Measurements from ENCODE around the gene TFG. TPM values are rescaled to one million over a fixed set of nuclear protein-coding genes. Genes with fewer than 3 reads are reported as not detected.

TFG gene
- total RNA-seq, 3 donors from 2014 or later: 82.0 to 125 (median 95.2) TPM

GRCh38 chr3:100696161-100696560 is 13.1 kb upstream of the TFG start:
- ATAC-seq: no peak
- Histone ChIP-seq H3K9me3 (no peaks in the 10 kb centered on the region), H3K4me1 (ENCODE audit: low read depth) (no peaks in the 10 kb centered on the region), H3K36me3 (ENCODE audit: low read depth) (no peaks in the 10 kb centered on the region), H3K4me3 (no peak overlapping the region)
- TF ChIP-seq CTCF (IDR thresholded peaks at IDR 0.05): no peak
- no peak for DNase-seq
- intact Hi-C loops (cut with DNase I, micrococcal nuclease): no loop called here

- ATAC-seq: peak; percentile 76
- peak in 1 of 3 donors; percentile 23 for DNase-seq
- TF ChIP-seq CTCF (IDR thresholded peaks at IDR 0.05): no peak
- Histone ChIP-seq H3K4me3 (no peak overlapping the region), H3K4me1 (ENCODE audit: low read depth) (no peaks in the 10 kb centered on the region), H3K9me3 (no peaks in the 10 kb centered on the region), H3K36me3 (ENCODE audit: low read depth) (no peaks in the 10 kb centered on the region)
- intact Hi-C loops (cut with DNase I, micrococcal nuclease): no loop called here
Observed at GRCh38 chr3:100697172-100697571, 12.1 kb upstream of the TFG start.

- H3K4me3 ChIP-seq: no peak overlapping the region
- no peak for DNase-seq
Observed at GRCh38 chr3:100697723-100698285, 11.5 kb upstream of the TFG start.

GRCh38 chr3:100698736-100699135 is 10.6 kb upstream of the TFG start:
- Histone ChIP-seq H3K9me3 (no peaks in the 10 kb centered on the region), H3K4me3 (no peak overlapping the region), H3K36me3 (ENCODE audit: low read depth) (no peaks in the 10 kb centered on the region), H3K4me1 (ENCODE audit: low read depth) (no peaks in the 10 kb centered on the region)
- intact Hi-C loops (cut with DNase I, micrococcal nuclease): no loop called here
- TF ChIP-seq CTCF (IDR thresholded peaks at IDR 0.05): no peak
- no peak for ATAC-seq
- DNase-seq: no peak

More at GRCh38 chr3:100697723-100698285, 11.5 kb upstream of the TFG start:
- Histone ChIP-seq H3K9me3 (no peaks in the 10 kb centered on the region), H3K36me3 (ENCODE audit: low read depth) (no peaks in the 10 kb centered on the region), H3K4me1 (ENCODE audit: low read depth) (no peaks in the 10 kb centered on the region)
- intact Hi-C loops (cut with DNase I, micrococcal nuclease): no loop called here
- no peak for TF ChIP-seq CTCF (IDR thresholded peaks at IDR 0.05)
- ATAC-seq: peak; percentile 40

GRCh38 chr3:100700708-100701107 is 8.6 kb upstream of the TFG start:
- no peaks in the 10 kb centered on the region for H3K9me3 ChIP-seq
- no peak for DNase-seq
- H3K36me3 ChIP-seq (ENCODE audit: low read depth): no peaks in the 10 kb centered on the region
- no peak for ATAC-seq
- H3K4me1 ChIP-seq (ENCODE audit: low read depth): no peaks in the 10 kb centered on the region
- H3K4me3 ChIP-seq: no peak overlapping the region
- intact Hi-C loops (cut with DNase I, micrococcal nuclease): no loop called here
- TF ChIP-seq CTCF (IDR thresholded peaks at IDR 0.05): no peak
